OCI-M2 (cell line): ENCODE measurements around the gene SLC16A6.
A peak's percentile ranks its signal among the peaks of the same experiment; 100 is the strongest.
"Not testable (repeated sequence)": the region's sequence is repeated elsewhere in the genome, so short reads cannot be mapped to it uniquely, and the experiment has no call there.

Experiments used
- DNase-seq: peaks from one replicate; lab custom pipeline; 2025; ENCODE audit not compliant: unreplicated experiment; lab: John Stamatoyannopoulos, UW

SLC16A6 gene

GRCh38 chr17:68253426-68253825, 37.5 kb downstream of the SLC16A6 start:
- DNase-seq, result not testable (repeated sequence)

GRCh38 chr17:68249354-68249765, 41.6 kb downstream of the SLC16A6 start:
- DNase-seq, result no peak

- no peak for DNase-seq
These were observed 42.0 kb downstream of the SLC16A6 start for GRCh38 chr17:68248891-68249290.

- DNase-seq, result no peak
These were observed 42.6 kb downstream of the SLC16A6 start for GRCh38 chr17:68248199-68248825.

GRCh38 chr17:68247445-68248198, 43.3 kb downstream of the SLC16A6 start, which contains the start of gene AMZ2:
TSS of gene AMZ2 (plus strand) at chr17:68248043. CDS start at chr17:68250188, 2,145 bp downstream.
- DNase-seq, result peak; percentile 27

GRCh38 chr17:68246271-68247028, 44.5 kb downstream of the SLC16A6 start:
- no peak for DNase-seq

- no peak for DNase-seq
These were observed 51.1 kb downstream of the SLC16A6 start for GRCh38 chr17:68239632-68240366.

GRCh38 chr17:68238871-68239253, 52.1 kb downstream of the SLC16A6 start:
- no peak for DNase-seq

GRCh38 chr17:68238164-68238870, 52.6 kb downstream of the SLC16A6 start:
- no peak for DNase-seq

- DNase-seq, result not testable (repeated sequence)
These were observed 53.4 kb downstream of the SLC16A6 start for GRCh38 chr17:68237369-68238163.

GRCh38 chr17:68235336-68235791, 55.6 kb downstream of the SLC16A6 start:
- not testable (repeated sequence) for DNase-seq

GRCh38 chr17:68234726-68235335, 56.1 kb downstream of the SLC16A6 start:
- DNase-seq, result not testable (repeated sequence)

GRCh38 chr17:68232741-68233140, 58.2 kb downstream of the SLC16A6 start:
- DNase-seq, result not testable (repeated sequence)

GRCh38 chr17:68231541-68231940, 59.4 kb downstream of the SLC16A6 start:
- DNase-seq, result no peak

- not testable (repeated sequence) for DNase-seq
These were observed 59.8 kb downstream of the SLC16A6 start for GRCh38 chr17:68231131-68231530.

- DNase-seq, result no peak
These were observed 61.3 kb downstream of the SLC16A6 start for GRCh38 chr17:68229619-68230018.

GRCh38 chr17:68228817-68229570, 61.9 kb downstream of the SLC16A6 start:
- DNase-seq, result no peak

- not testable (repeated sequence) for DNase-seq
These were observed 62.8 kb downstream of the SLC16A6 start for GRCh38 chr17:68228039-68228680.
